GM10248 (cell line): Measurements from ENCODE around the gene SHROOM2.

Experiments used
- CTCF ChIA-PET: fragments of 300-600 bp; sonication (Branson Sonifier 250); formaldehyde crosslinking; extraction: SDS; loops from one replicate; lab custom pipeline; 2021; ENCODE audit warnings: antibody characterized with exemption; lab: Yijun Ruan, JAX
- POLR2A ChIA-PET: fragments of 350-650 bp; sonication (Branson Sonifier 250); formaldehyde crosslinking; extraction: SDS; loops from one replicate; lab custom pipeline; 2020; ENCODE audit warnings: antibody characterized with exemption; lab: Yijun Ruan, JAX
- DNase-seq: peaks from one replicate; pipeline ENCODE4 v3.0.0; 2012; ENCODE audit errors: extremely low spot score
- TF ChIP-seq, protein P1 (sequence below): IDR thresholded peaks from 2 replicates; pipeline ENCODE4 v1.5.1; 2012; ENCODE audit warnings: mild to moderate bottlenecking, low read depth; ENCODE audit errors: extremely low read depth, missing control alignments, control extremely low read depth

SHROOM2 gene

GRCh38 chrX:9917861-9918260, 131.6 kb downstream of the SHROOM2 start:
- no peak for DNase-seq
- ChIA-PET CTCF (no interaction called here), POLR2A (no interaction called here)
- TF ChIP-seq, protein P1, sequence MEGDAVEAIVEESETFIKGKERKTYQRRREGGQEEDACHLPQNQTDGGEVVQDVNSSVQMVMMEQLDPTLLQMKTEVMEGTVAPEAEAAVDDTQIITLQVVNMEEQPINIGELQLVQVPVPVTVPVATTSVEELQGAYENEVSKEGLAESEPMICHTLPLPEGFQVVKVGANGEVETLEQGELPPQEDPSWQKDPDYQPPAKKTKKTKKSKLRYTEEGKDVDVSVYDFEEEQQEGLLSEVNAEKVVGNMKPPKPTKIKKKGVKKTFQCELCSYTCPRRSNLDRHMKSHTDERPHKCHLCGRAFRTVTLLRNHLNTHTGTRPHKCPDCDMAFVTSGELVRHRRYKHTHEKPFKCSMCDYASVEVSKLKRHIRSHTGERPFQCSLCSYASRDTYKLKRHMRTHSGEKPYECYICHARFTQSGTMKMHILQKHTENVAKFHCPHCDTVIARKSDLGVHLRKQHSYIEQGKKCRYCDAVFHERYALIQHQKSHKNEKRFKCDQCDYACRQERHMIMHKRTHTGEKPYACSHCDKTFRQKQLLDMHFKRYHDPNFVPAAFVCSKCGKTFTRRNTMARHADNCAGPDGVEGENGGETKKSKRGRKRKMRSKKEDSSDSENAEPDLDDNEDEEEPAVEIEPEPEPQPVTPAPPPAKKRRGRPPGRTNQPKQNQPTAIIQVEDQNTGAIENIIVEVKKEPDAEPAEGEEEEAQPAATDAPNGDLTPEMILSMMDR = no peak

GRCh38 chrX:9919632-9920172, 133.5 kb downstream of the SHROOM2 start:
- ChIA-PET POLR2A (no interaction called here), CTCF (interaction anchor here (1.2 kb wide), 1 partner anchor 11 kb away, joined by 3 read pairs; no protein-coding TSS in a partner anchor)
- TF ChIP-seq, protein P1 = no peak
- DNase-seq = no peak

DNA sequence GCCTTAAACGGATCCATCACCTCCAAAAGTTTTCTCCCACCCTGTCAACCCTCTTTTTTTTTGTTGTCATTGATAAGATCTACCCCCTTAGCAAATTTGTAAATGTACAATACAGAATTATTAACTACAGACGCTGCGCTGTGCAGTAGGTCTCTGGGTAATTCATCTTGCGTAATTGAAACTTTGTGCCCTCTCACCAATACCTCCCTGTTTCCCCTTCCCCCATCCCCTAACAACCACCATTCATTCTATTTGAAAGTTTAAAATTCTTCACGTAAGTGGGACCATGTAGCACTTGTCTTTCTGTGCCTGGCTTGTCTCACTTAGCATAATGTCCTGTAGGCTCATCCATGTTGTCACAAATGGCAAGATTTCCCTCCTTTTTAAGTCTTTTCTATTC, 135.2 kb downstream of the SHROOM2 start:
- ChIA-PET POLR2A (no interaction called here), CTCF (no interaction called here)
- no peak for DNase-seq
- TF ChIP-seq, protein P1 = no peak

GRCh38 chrX:9923357-9923756, 137.1 kb downstream of the SHROOM2 start:
- ChIA-PET CTCF (interaction anchor here (1.1 to 1.2 kb wide), 2 partner anchors 22 to 195 kb away, joined by 3 read pairs; no protein-coding TSS in a partner anchor), POLR2A (no interaction called here)
- no peak for DNase-seq
- TF ChIP-seq, protein P1 = no peak

DNA sequence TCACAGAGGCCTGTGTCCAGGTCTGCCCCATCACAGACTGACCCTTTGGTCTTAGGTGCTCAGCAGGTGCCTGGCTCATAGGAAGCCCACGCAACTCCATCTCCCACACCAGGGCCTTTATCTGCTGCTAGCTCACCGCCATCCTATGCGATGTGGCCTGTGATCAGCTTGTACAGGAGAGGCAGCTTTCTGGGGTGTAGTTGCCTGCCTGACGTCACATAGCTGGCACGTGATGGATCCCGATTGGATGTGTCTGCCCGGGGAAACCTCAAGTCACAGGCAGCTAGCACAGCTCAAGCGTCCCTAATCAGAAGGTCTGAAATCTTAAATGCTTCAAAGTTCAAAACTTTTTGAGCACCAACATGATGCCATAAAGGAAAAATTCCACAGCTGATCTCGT, 139.8 kb downstream of the SHROOM2 start:
- CTCF ChIA-PET = no interaction called here
- TF ChIP-seq, protein P1 = no peak
- POLR2A ChIA-PET = no interaction called here
- no peak for DNase-seq

- no peak for DNase-seq
- CTCF ChIA-PET = no interaction called here
- TF ChIP-seq, protein P1 = no peak
- POLR2A ChIA-PET = no interaction called here
Measured at GRCh38 chrX:9927698-9928482, 141.7 kb downstream of the SHROOM2 start.
